PC-3 (cell line): ENCODE measurements around the gene ACAP3. TPM values are rescaled to one million over a fixed set of nuclear protein-coding genes. Genes with fewer than 3 reads are reported as not detected.

Source experiments
- ATAC-seq: fragments of 200-7000 bp; cut with Tn5 transposase; 2 replicates; pipeline ENCODE4 v1.9.1; 2020; ENCODE audit warnings: mild to moderate bottlenecking, moderate library complexity
- BruUV-seq: library from RNA; stranded (reverse); fragments of 400-500 nt; replicated peaks from 2 replicates; lab custom pipeline; 2021; lab: Mats Ljungman, UMichigan
- CTCF ChIA-PET: fragments of 300-600 bp; sonication (Branson Sonifier 250); formaldehyde crosslinking; loops from one replicate; lab custom pipeline; 2022; ENCODE audit warnings: antibody characterized with exemption; lab: Charles Lee
- POLR2A ChIA-PET: fragments of 300-600 bp; sonication (Branson Sonifier 250); formaldehyde crosslinking; loops from one replicate; lab custom pipeline; 2022; ENCODE audit warnings: antibody characterized with exemption; ENCODE audit not compliant: unreplicated experiment; lab: Charles Lee
- DNase-seq: peaks from one replicate; pipeline ENCODE4 v3.0.0-alpha.2; 2015
- H2AFZ ChIP-seq: fragments of 300-600 bp; sonication (generic); 2 replicates; pipeline ENCODE4 v1.6.0; 2016; ENCODE audit warnings: antibody characterized with exemption, low read length
- H3F3A ChIP-seq: fragments of 300-600 bp; sonication (generic); one replicate; pipeline ENCODE4 v1.6.0; 2017; ENCODE audit warnings: antibody characterized with exemption, low read length, control low read depth, mild to moderate bottlenecking; ENCODE audit not compliant: unreplicated experiment
- H3K27ac ChIP-seq: fragments of 300-600 bp; sonication (generic); 2 replicates; pipeline ENCODE4 v1.5.1; 2016; ENCODE audit warnings: mild to moderate bottlenecking, low read length
- H3K27me3 ChIP-seq: fragments of 300-600 bp; sonication (generic); 2 replicates; pipeline ENCODE4 v1.6.1; 2016; ENCODE audit warnings: low read length, mixed read lengths
- H3K36me3 ChIP-seq: fragments of 300-600 bp; sonication (generic); 2 replicates; pipeline ENCODE4 v1.6.1; 2016; ENCODE audit warnings: low read depth, mixed run types, low read length, mixed read lengths
- H3K4me1 ChIP-seq: fragments of 300-600 bp; sonication (generic); 2 replicates; pipeline ENCODE4 v1.5.1; 2016; ENCODE audit warnings: low read length; ENCODE audit not compliant: insufficient read depth
- H3K4me2 ChIP-seq: fragments of 300-600 bp; sonication (generic); 2 replicates; pipeline ENCODE4 v1.6.0; 2016; ENCODE audit warnings: low read length
- H3K4me3 ChIP-seq: fragments of 300-600 bp; sonication (generic); 2 replicates; pipeline ENCODE4 v1.5.1; 2016; ENCODE audit warnings: mild to moderate bottlenecking, low read length, mixed read lengths
- H3K79me2 ChIP-seq: fragments of 300-600 bp; sonication (generic); 2 replicates; pipeline ENCODE4 v1.6.1; 2017; ENCODE audit warnings: low read length, mixed read lengths
- H3K9ac ChIP-seq: fragments of 300-600 bp; sonication (generic); 2 replicates; pipeline ENCODE4 v1.6.0; 2016; ENCODE audit warnings: mild to moderate bottlenecking, low read length
- H3K9me2 ChIP-seq: fragments of 300-600 bp; sonication (generic); replicated peaks from 2 replicates; pipeline ENCODE4 v1.6.1; 2016; ENCODE audit warnings: mixed run types, low read length, mixed read lengths
- H3K9me3 ChIP-seq: fragments of 300-600 bp; sonication (generic); 2 replicates; pipeline ENCODE4 v1.6.1; 2016; ENCODE audit warnings: low read length, mixed read lengths
- H4K20me1 ChIP-seq: fragments of 300-600 bp; sonication (generic); 2 replicates; pipeline ENCODE4 v1.6.1; 2016; ENCODE audit warnings: low read length, mixed read lengths
- CTCF ChIP-seq: fragments of 300-600 bp; sonication (generic); conservative IDR thresholded peaks from 2 replicates; pipeline ENCODE4 v1.5.1; 2017; ENCODE audit warnings: antibody characterized with exemption, low read depth, mild to moderate bottlenecking, low read length
- EZH2 ChIP-seq: fragments of 300-600 bp; sonication (generic); IDR thresholded peaks from one replicate; pipeline ENCODE4 v1.6.1; 2017; ENCODE audit warnings: antibody characterized with exemption, mild to moderate bottlenecking, low read length; ENCODE audit not compliant: unreplicated experiment
- EZH2phosphoT487 ChIP-seq: fragments of 300-600 bp; sonication (generic); IDR thresholded peaks from 2 replicates; pipeline ENCODE4 v1.6.1; 2018; ENCODE audit warnings: mild to moderate bottlenecking, antibody characterized with exemption, low read length, borderline replicate concordance
- intact Hi-C: fragments of 100-400 bp; cut with micrococcal nuclease; formaldehyde crosslinking; loops from 2 replicates; pipeline ENCODE4 v1.9.0; 2023
- total RNA-seq: library from RNA; depleted of rRNA; stranded (reverse); fragments of >200 nt; gene quantifications from 2 replicates; pipeline ENCODE4 v1.2.3, GENCODE V29; 2014

The ACAP3 gene
- total RNA-seq, 1 experiment from 2014 or later, result 116 TPM

GRCh38 chr1:1294250-1294890 is 13.4 kb downstream of the ACAP3 start:
- Histone ChIP-seq H3K4me2 (no peak overlapping the region), H3K9me3 (no peaks in the 10 kb centered on the region), H2AFZ (no peak overlapping the region), H4K20me1 (no peaks in the 10 kb centered on the region), H3F3A (no peaks in the 10 kb centered on the region), H3K36me3 (no peaks in the 10 kb centered on the region), H3K79me2 (no peaks in the 10 kb centered on the region), H3K9ac (no peak overlapping the region), H3K4me3 (no peak overlapping the region), H3K4me1 (peaks cover 12% of the 10 kb centered on the region), H3K27me3 (no peaks in the 10 kb centered on the region), H3K9me2 (no peaks in the 10 kb centered on the region), H3K27ac (no peak overlapping the region)
- POLR2A ChIA-PET, result no interaction called here
- intact Hi-C loops, result loop anchor here (5.0 kb wide), 1 partner anchor 57 kb away; no protein-coding TSS in a partner anchor
- TF ChIP-seq CTCF (no peak), EZH2phosphoT487 (no peak)
- no TSS peak for BruUV-seq
- DNase-seq (no peak), ATAC-seq (no peak)
- CTCF ChIA-PET, result interaction anchor here (0.5 kb wide), 1 partner anchor 44 kb away, joined by 3 read pairs; no protein-coding TSS in a partner anchor

- no peaks in the 10 kb centered on the region for H3F3A ChIP-seq
- H3K27me3 ChIP-seq, result no peaks in the 10 kb centered on the region
- intact Hi-C loops, result loop anchor here (2.0 to 5.0 kb wide), 2 partner anchors 56 to 171 kb away; no protein-coding TSS in a partner anchor
- no peaks in the 10 kb centered on the region for H3K79me2 ChIP-seq
- H3K27ac ChIP-seq, result no peak overlapping the region
- H4K20me1 ChIP-seq, result no peaks in the 10 kb centered on the region
- no peak overlapping the region for H2AFZ ChIP-seq
- ATAC-seq (no peak), DNase-seq (no peak)
- H3K9me3 ChIP-seq, result no peaks in the 10 kb centered on the region
- H3K4me2 ChIP-seq, result no peak overlapping the region
- H3K9ac ChIP-seq, result no peak overlapping the region
- BruUV-seq, result no TSS peak
- H3K36me3 ChIP-seq, result no peaks in the 10 kb centered on the region
- TF ChIP-seq CTCF (no peak), EZH2phosphoT487 (no peak), EZH2 (no peak)
- no peaks in the 10 kb centered on the region for H3K9me2 ChIP-seq
- ChIA-PET CTCF (interaction anchor here (0.6 kb wide), 1 partner anchor 16 kb away, joined by 3 read pairs; no protein-coding TSS in a partner anchor), POLR2A (no interaction called here)
- H3K4me3 ChIP-seq, result no peak overlapping the region
- peaks cover 12% of the 10 kb centered on the region for H3K4me1 ChIP-seq
Measured at GRCh38 chr1:1293263-1294249, 14.2 kb downstream of the ACAP3 start.
